GM19438 (cell line): ENCODE measurements around the gene R3HDM2.

ENCODE experiments used
- ATAC-seq: cut with Tn5 transposase; IDR thresholded peaks from one replicate; pipeline ENCODE4 v1.9.1; 2021; ENCODE audit warnings: low read depth; ENCODE audit not compliant: unreplicated experiment

The R3HDM2 gene

DNA sequence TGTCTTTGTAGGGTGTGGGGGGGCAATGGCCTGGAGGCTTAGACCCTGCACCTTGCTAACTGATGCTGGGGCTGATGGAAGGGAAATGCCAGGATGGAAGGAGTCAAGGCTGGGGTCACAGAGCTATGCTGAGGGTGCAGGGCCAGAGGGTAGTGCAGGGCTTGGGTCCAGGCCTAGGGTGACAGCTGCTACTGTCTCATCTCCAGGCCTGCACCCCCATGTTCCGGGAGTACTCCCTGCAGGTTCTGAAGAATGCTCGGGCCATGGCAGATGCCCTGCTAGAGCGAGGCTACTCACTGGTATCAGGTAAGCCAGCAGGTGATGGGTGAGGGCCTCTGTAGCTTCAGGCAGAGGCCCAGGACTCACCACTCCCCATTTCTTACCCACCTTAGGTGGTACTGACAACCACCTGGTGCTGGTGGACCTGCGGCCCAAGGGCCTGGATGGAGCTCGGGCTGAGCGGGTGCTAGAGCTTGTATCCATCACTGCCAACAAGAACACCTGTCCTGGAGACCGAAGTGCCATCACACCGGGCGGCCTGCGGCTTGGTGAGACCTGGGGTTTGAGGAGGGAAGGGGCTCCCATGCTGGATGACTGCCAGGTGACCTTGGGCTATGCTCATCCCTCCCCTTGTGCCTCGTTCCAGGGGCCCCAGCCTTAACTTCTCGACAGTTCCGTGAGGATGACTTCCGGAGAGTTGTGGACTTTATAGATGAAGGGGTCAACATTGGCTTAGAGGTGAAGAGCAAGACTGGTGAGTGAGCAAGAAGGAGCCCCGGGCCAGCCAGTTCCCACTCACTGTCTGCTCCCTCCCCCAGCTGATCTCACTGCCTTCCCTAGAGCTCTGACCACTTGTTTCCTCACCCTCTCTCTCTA lies 197.2 kb downstream of the R3HDM2 start:
- ATAC-seq = no peak

DNA sequence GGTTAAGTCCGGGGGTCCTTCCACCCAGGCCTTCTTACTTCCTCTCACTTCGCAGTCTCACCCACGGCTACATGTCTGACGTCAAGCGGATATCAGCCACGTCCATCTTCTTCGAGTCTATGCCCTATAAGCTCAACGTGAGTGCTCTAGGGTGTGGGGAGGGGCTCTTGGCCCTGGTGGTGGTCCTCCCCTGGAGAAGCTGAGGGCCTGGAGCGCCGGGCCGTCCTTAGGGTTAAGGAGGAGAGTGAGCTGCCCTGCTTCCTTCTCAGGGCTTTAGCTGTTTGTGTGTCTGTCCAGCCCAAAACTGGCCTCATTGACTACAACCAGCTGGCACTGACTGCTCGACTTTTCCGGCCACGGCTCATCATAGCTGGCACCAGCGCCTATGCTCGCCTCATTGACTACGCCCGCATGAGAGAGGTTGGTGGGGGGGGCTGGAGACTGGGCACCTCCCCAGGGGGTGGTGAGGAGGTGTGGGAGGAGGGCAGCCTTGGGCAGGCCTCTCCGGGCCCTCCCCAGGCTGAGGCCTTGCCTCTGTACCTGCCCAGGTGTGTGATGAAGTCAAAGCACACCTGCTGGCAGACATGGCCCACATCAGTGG lies 198.6 kb downstream of the R3HDM2 start:
- no peak for ATAC-seq

- ATAC-seq = no peak
Observed at GRCh38 chr12:57231276-57232021, 199.4 kb downstream of the R3HDM2 start.

GRCh38 chr12:57230381-57231155 lies 200.3 kb downstream of the R3HDM2 start:
- no peak for ATAC-seq

DNA sequence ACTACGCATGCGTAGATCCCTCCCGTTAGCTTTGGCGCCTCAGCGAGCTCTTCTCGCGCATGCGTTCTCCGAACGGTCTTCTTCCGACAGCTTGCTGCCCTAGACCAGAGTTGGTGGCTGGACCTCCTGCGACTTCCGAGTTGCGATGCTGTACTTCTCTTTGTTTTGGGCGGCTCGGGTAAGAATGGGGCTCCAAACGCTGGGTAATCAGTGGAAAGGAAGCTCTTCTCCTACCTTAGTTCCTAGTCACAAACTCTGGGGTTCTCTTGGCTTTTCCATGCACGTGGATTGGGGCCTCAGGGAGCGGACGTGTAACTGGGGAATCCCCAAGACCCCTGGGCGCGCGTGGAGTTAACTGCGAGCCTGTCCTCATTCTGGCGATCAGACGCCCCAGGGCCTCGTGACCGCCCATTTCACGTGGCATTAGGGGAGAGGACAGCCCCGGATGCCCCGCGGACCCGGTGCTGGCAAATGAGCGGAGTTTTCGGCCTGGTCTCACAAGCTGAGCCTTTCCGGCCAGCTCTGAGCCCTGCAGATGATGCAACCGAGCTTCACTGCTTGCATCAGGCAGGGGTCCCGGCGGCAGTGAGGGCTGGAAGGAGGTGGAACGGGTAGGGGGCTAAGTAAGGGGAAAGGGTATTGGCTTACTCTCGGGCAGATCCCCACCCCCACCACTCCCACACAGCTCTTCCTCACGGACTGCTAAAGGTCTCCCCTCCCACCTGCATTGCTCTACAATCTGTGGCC lies 201.0 kb downstream of the R3HDM2 start, which contains the start of gene SHMT2:
SHMT2 (plus strand) TSS at position 78 of the 747 bp plus-strand sequence; CDS start at position 146, 68 bp downstream.
- ATAC-seq = peak; percentile 51

- ATAC-seq = peak; percentile 12
Observed at GRCh38 chr12:57229046-57229633, 201.7 kb downstream of the R3HDM2 start.

DNA sequence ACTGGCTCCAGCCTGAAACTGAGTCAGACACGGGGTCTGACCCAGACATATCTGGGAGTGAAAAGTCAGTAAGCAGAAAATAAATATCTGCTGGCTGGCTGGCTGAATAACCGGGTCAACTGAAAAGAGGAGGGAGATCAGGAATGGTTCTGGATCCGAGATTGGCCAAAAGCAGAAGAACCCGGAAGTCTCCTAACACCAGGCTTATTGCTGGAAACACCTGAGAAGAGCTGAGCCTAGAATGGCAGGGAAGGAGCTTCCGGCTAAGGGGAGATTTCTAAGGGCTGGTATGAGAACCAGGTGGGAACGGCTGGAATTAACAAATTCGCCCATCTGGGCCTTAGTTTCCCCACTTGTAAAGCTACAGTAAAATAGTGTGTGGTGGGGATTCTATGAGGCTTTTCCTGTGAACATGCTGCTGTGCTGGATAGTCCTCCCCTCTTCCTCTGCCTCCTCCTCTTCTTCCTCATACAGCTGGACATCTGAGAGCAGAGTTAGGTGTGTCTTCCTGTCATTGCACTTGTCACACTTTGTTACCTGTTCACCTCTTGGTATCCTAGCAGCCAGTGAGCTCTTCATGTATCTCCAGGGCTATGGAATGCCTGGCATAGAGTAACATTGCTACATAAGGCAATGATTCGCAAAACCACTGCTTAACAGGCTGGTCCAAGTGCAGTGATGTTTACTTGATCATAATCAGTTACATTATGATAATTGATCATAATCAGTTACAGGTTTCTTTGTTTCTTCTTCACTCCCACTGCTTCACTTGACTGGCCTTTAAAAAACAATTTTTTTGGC lies 203.3 kb downstream of the R3HDM2 start:
- ATAC-seq = no peak

- ATAC-seq = no peak
Observed at GRCh38 chr12:57226588-57227314, 204.1 kb downstream of the R3HDM2 start.

GRCh38 chr12:57225680-57226210 lies 205.1 kb downstream of the R3HDM2 start:
- no peak for ATAC-seq

DNA sequence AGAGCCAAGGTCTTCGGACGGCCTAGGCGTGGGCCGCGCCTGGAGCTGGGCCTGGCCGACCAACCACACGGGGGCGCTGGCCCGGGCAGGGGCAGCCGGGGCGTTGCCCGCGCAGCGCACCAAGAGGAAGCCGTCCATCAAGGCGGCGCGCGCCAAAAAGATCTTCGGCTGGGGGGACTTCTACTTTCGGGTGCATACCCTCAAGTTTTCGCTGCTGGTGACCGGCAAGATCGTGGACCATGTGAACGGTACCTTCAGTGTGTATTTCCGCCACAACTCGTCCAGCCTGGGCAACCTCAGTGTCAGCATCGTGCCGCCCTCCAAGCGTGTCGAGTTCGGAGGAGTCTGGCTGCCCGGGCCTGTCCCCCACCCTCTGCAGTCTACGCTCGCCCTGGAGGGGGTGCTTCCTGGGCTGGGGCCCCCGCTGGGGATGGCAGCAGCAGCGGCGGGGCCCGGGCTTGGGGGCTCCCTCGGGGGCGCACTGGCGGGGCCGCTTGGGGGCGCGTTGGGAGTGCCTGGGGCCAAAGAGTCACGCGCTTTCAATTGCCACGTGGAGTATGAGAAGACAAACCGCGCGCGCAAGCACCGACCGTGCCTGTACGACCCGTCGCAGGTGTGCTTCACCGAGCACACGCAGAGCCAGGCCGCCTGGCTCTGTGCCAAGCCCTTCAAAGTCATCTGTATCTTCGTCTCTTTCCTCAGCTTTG lies 205.7 kb downstream of the R3HDM2 start:
- no peak for ATAC-seq

- ATAC-seq = no peak
Observed at GRCh38 chr12:57224278-57224972, 206.4 kb downstream of the R3HDM2 start.

DNA sequence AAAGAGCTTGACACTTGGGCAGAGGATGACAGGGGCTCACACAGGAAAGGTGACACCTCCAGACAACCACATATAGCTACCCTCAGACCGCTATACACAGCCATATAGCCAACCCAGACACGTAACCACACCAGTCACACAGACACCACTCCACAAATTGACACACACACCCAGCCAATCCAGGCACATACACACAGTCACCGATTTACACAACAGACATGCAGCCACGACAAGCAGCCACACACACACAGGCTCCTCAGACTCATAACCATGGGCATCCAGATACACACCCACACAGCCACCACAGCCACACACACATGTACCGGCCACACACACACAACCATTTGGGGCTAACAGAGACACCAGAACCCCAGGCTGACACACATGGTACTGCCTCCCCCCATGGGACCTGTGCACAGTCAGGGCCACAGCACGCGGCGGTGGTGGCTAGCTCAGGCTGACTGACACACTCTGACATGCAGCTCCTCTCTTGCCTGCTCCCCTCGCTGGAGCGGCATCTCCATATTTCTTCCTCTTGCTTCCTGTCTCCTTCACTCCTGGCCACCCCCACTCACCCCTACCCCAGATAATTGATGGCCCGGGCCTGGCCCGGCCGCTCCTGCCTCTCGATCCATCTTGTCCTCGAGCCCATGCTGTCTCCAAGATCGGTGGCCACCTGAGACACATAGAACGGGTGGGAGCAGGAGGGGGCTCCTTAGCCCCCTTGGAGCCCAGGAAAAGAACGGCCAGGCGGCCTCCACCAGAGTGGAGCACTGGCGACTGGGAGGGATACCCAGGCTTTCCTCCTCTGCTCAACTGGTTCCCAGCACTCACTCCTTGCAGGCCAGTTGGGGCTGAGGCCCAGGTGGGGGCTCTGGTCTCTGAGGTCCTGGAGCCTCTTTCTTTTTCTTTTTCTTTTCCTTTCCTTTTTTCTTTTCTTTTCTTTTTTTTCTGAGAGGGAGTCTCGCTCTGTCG lies 207.4 kb downstream of the R3HDM2 start:
- no peak for ATAC-seq

GRCh38 chr12:57222286-57223190 lies 208.3 kb downstream of the R3HDM2 start:
- no peak for ATAC-seq

GRCh38 chr12:57221169-57221917 lies 209.5 kb downstream of the R3HDM2 start:
- ATAC-seq = no peak
